Type B pancreatic cell (in vitro differentiated cells): Measurements from ENCODE around the gene ZNF853. TPM values are rescaled to one million over a fixed set of nuclear protein-coding genes. Genes with fewer than 3 reads are reported as not detected.

Experiments used
- DNase-seq: peaks from one replicate; pipeline ENCODE4 v3.0.0; 2021; ENCODE audit warnings: mixed read lengths; ENCODE audit not compliant: unreplicated experiment; ENCODE audit errors: extremely low spot score
- H3K27ac Mint-ChIP-seq: 2 replicates; pipeline ENCODE4 v1.8.0; 2021; ENCODE audit warnings: mild to moderate bottlenecking, mixed read lengths
- H3K27me3 Mint-ChIP-seq: 2 replicates; pipeline ENCODE4 v1.8.0; 2021; ENCODE audit warnings: mixed read lengths
- H3K36me3 Mint-ChIP-seq: 2 replicates; pipeline ENCODE4 v1.8.0; 2021; ENCODE audit warnings: mixed read lengths
- H3K4me1 Mint-ChIP-seq: one replicate; pipeline ENCODE4 v1.8.0; 2021; ENCODE audit warnings: mixed read lengths; ENCODE audit not compliant: unreplicated experiment
- H3K4me3 Mint-ChIP-seq: 2 replicates; pipeline ENCODE4 v1.8.0; 2021; ENCODE audit warnings: mild to moderate bottlenecking, mixed read lengths
- H3K9me3 Mint-ChIP-seq: 2 replicates; pipeline ENCODE4 v1.8.0; 2021; ENCODE audit warnings: mixed read lengths
- total RNA-seq: library from RNA; stranded (reverse); gene quantifications from 2 replicates; pipeline ENCODE4 v1.2.1, GENCODE V29; 2021; ENCODE audit warnings: low replicate concordance
- TF ChIP-seq, protein P1 (sequence below): fragments of 200-600 bp; sonication (generic); conservative IDR thresholded peaks from 2 replicates; pipeline ENCODE4 v1.5.0; 2021; ENCODE audit warnings: antibody characterized with exemption, mild to moderate bottlenecking

ZNF853 gene
- total RNA-seq, 1 donor from 2014 or later: 9.2 TPM

GRCh38 chr7:6588566-6588965 is 26.8 kb upstream of the ZNF853 start:
- Mint-ChIP-seq H3K27me3 (no peaks in the 10 kb centered on the region), H3K4me1 (peaks cover 5% of the 10 kb centered on the region), H3K4me3 (peak overlapping the region; percentile 85), H3K27ac (peak overlapping the region; percentile 59), H3K9me3 (no peaks in the 10 kb centered on the region), H3K36me3 (peaks cover 18% of the 10 kb centered on the region)
- no peak for DNase-seq
- TF ChIP-seq, protein P1, sequence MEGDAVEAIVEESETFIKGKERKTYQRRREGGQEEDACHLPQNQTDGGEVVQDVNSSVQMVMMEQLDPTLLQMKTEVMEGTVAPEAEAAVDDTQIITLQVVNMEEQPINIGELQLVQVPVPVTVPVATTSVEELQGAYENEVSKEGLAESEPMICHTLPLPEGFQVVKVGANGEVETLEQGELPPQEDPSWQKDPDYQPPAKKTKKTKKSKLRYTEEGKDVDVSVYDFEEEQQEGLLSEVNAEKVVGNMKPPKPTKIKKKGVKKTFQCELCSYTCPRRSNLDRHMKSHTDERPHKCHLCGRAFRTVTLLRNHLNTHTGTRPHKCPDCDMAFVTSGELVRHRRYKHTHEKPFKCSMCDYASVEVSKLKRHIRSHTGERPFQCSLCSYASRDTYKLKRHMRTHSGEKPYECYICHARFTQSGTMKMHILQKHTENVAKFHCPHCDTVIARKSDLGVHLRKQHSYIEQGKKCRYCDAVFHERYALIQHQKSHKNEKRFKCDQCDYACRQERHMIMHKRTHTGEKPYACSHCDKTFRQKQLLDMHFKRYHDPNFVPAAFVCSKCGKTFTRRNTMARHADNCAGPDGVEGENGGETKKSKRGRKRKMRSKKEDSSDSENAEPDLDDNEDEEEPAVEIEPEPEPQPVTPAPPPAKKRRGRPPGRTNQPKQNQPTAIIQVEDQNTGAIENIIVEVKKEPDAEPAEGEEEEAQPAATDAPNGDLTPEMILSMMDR: no peak

DNA sequence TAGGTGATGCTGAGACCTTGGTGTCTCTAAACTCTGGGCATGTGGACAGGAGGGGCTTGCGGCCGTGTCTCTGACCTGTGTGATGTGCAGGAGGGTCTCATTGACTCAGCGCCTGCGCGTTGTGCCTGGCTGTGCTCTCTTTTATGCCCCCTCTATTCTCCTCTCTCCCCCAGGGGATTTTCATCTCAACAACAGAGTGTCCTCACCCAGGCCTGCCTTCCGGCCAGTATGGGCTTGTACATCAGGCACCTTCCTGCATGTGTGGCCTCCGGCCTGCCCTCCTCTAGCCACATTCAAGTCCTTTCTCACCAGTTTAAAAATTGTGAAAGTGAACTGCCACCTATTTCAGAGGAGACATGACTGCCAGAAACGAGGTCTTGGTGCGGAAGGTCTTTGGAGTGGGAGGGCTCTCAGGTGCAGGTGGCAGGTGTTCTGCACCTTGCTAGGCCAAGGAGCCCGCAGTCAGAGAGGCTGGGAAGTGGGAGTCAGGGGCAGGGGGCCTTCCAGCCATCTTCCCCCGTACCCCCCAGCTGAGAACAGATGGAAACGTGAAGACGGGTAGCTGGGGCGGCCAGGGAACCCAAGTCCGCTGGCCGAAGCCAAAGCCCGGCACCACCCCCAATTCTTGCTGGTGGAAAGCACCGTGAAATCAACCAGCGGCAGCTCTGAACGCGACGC is 26.1 kb upstream of the ZNF853 start:
- TF ChIP-seq, protein P1: no peak
- no peak for DNase-seq
- peak overlapping the region; percentile 85 for H3K4me3 Mint-ChIP-seq
- H3K36me3 Mint-ChIP-seq: peaks cover 18% of the 10 kb centered on the region
- no peaks in the 10 kb centered on the region for H3K9me3 Mint-ChIP-seq
- no peaks in the 10 kb centered on the region for H3K27me3 Mint-ChIP-seq
- H3K4me1 Mint-ChIP-seq: peaks cover 5% of the 10 kb centered on the region
- peak overlapping the region; percentile 81 for H3K27ac Mint-ChIP-seq

DNA sequence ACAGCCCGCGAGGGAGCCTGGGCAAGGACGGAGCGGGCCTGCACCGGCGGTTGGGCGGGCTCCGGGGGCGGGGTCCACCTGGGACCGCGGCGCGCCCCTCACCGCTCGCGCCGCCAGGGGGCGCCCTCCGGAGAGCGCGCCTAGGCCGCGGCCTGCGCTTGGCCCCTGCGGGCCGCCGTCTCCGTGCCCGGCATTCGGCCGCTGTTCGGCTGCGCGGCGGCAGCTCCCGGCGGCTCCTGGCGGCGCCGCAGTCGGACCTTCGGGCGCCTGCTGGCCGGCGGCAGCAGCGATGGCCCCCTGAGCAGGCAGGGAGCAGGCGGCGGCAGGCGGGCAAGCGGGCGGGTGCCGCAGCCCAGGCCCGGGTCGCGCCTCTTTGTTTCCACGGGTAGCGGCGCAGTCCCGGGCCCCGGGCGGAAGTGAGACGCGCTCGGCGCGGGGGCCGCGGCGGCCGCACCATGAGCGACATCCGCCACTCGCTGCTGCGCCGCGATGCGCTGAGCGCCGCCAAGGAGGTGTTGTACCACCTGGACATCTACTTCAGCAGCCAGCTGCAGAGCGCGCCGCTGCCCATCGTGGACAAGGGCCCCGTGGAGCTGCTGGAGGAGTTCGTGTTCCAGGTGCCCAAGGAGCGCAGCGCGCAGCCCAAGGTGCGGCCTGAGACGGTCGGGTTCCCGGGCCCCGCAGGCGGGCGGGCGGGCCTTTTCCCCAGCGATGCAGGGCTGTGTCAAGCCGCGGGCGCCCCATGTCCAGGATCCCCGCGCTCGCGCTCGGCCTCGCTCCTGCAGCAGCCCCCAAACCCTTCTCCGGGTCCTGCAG is 25.4 kb upstream of the ZNF853 start, which contains the start of gene INTS15:
INTS15 (plus strand) TSS at position 193 of the 816 bp plus-strand sequence; CDS start at position 456, 263 bp downstream.
- peak within 1 kb of the TSS; percentile 94 for H3K4me3 Mint-ChIP-seq
- no peaks in the 10 kb centered on the region for H3K9me3 Mint-ChIP-seq
- H3K27me3 Mint-ChIP-seq: no peaks in the 10 kb centered on the region
- TF ChIP-seq, protein P1: peak; percentile 88
- peaks cover 5% of the 10 kb centered on the region for H3K4me1 Mint-ChIP-seq
- peaks cover 15% of the 10 kb centered on the region for H3K36me3 Mint-ChIP-seq
- peak; percentile 92 for DNase-seq
- H3K27ac Mint-ChIP-seq: peak within 1 kb of the TSS; percentile 91

DNA sequence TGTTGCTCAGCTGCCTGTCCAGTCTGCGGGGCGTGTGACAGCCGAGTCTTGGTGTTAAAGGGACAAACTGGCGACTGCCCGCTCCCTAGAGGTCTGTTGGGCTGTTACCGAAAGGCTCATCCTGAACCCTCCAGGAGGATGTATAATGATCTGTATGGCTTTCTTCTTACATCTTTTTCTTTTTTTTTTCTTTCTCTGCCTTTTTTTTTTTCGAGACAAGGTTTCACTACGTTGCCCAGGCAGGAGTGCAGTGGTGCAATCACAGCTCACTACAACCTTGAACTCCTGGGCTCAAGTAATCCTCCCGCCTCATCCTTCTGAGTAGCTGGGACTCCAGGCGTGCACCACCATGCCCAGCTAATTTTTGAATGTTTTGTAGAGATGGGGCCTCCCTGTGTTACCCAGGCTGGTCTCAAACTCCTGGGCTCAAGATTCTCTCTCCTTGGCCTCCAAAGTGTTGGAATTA is 24.7 kb upstream of the ZNF853 start:
- H3K4me1 Mint-ChIP-seq: peaks cover 5% of the 10 kb centered on the region
- TF ChIP-seq, protein P1: peak; percentile 18
- peaks cover 16% of the 10 kb centered on the region for H3K36me3 Mint-ChIP-seq
- no peak for DNase-seq
- peak overlapping the region; percentile 94 for H3K4me3 Mint-ChIP-seq
- H3K27me3 Mint-ChIP-seq: no peaks in the 10 kb centered on the region
- peak overlapping the region; percentile 91 for H3K27ac Mint-ChIP-seq
- no peaks in the 10 kb centered on the region for H3K9me3 Mint-ChIP-seq

DNA sequence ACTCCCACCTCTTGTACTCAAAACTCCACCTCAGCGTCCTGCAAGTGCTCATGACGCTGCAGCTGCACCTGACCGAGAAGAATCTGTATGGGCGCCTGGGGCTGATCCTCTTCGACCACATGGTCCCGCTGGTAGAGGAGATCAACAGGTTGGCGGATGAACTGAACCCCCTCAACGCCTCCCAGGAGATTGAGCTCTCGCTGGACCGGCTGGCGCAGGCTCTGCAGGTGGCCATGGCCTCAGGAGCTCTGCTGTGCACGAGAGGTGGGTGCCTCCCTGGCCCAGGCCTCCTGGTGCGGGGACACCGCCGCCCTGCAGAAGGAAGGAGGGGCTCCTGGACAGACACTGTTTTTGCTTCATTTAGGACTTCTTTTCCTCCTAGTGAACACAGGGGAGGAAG is 15.3 kb upstream of the ZNF853 start:
- Mint-ChIP-seq H3K27ac (no peak overlapping the region), H3K27me3 (no peaks in the 10 kb centered on the region), H3K36me3 (peaks cover 19% of the 10 kb centered on the region), H3K9me3 (no peaks in the 10 kb centered on the region), H3K4me1 (no peaks in the 10 kb centered on the region), H3K4me3 (no peak overlapping the region)
- TF ChIP-seq, protein P1: no peak
- DNase-seq: no peak
